Left kidney (tissue), 2 donors: Measurements from ENCODE around the gene LPP. TPM values are rescaled to one million over a fixed set of nuclear protein-coding genes. Genes with fewer than 3 reads are reported as not detected.
"Not testable (repeated sequence)": the region's sequence is repeated elsewhere in the genome, so short reads cannot be mapped to it uniquely, and the experiment has no call there.

ENCODE experiments used
- DNase-seq: peaks from one replicate; pipeline ENCODE4 v3.0.0-alpha.2; 2013
- polyA plus RNA-seq: library from polyadenylated mRNA; unstranded; fragments of 120-200 nt; gene quantifications from one replicate; pipeline ENCODE4 v1.2.1, GENCODE V29; 2013; ENCODE audit not compliant: insufficient read length

The LPP gene
- polyA plus RNA-seq, 1 donor, result 32.9 TPM

DNA sequence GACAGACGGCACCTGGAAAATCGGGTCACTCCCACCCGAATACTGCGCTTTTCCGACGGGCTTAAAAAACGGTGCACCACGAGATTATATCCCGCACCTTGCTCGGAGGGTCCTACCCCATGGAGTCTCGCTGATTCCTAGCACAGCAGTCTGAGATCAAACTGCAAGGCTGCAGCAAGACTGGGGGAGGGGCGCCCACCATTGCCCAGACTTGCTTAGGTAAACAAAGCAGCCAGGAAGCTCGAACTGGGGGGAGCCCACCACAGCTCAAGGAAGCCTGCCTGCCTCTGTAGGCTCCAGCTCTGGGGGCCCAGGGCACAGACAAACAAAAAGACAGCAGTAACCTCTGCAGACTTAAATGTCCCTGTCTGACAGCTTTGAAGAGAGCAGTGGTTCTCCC is 482.3 kb downstream of the LPP start:
- DNase-seq, result not testable (repeated sequence)

DNA sequence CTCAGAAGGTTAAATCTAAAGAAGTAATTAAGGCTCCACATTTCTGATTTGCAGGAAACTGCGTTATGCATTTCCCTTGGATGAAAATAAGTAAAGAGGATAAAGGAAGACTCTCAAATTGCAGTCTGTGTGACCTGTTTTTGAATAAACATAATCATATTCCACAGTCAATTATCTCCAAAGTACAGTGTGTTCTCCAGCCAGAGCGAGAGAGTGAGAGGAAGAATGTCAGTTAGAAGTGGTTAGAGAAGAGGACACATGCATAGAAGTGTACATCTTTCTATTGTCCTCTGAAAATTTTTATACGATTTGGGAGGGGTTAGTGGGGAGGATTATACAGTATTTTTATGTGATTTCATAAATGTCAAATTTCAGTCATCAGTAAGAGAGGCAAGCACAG is 487.1 kb downstream of the LPP start:
- no peak for DNase-seq

DNA sequence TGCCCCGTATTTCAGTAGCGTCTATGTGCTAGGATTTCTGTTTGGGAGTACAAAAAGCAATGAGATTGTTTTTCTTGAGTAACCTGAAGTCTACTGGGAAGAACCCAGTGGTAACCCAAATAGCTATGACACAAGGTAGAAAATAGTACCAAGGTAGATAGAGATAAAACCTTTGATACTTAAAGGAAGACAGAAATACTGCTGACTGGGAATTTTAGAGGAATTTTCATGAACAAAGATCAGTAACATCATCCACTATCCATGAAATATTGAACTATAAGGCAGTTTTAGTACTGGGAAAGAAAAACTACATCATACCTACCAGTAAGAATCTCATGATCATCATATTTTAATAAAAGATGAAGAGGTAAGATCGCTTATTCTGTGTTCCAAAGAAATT is 489.8 kb downstream of the LPP start:
- DNase-seq, result no peak

DNA sequence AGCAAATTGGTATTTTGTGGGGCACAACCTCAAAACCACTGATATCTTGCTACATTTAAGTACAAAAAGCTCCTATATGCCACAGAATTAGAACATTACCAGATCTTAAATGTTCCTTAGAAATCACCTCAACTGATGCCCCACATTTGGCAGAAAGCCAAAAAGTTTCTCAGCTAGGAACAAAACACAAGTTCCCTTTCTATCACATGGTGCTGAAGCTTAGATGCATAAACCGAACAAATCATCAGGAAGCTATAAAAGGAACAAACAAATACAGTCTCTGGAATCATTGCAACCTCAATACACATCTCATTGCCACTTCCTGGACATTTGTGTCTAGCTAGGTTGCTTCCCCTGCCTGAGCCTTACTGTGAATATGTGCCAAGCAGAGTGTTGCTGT is 492.6 kb downstream of the LPP start:
- DNase-seq, result peak; percentile 3

DNA sequence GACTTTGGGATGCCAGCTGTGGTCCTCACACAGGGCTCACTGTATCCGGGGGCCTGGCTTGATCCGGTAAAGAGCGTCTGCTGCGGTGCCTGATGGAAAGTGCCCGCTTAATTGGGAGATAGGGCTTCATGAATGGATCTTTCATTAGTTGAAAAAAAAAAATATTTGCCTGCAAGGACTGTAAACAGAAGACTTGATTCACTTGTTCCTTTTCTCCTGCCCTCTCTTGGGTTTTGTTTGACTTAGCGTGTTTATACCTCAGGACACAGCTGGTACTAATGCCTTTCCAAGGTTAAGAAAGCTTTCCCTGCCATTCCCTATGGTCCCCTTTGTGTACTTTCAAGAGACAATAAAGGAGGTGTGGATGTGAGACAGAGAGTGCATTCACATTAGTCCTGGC is 493.3 kb downstream of the LPP start:
- no peak for DNase-seq

DNA sequence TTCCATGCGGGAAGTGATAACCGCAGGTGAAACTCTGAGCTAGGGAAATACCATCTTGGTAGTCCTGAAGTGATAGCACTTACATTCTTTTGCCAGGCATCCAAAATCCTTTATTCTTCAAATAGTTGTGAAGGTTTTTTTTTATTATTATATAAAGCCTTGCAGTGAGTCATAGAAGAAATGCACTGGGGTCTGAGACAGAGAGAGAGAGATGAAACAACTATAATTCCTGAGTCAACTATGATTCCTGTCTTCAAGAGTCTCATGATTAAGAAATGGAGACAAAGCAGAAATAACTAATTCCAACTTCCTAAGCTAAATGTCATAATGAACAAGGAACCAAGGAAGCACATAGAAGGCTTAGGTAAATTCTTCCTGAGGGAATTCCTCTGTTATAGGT is 495.6 kb downstream of the LPP start:
- DNase-seq, result no peak

DNA sequence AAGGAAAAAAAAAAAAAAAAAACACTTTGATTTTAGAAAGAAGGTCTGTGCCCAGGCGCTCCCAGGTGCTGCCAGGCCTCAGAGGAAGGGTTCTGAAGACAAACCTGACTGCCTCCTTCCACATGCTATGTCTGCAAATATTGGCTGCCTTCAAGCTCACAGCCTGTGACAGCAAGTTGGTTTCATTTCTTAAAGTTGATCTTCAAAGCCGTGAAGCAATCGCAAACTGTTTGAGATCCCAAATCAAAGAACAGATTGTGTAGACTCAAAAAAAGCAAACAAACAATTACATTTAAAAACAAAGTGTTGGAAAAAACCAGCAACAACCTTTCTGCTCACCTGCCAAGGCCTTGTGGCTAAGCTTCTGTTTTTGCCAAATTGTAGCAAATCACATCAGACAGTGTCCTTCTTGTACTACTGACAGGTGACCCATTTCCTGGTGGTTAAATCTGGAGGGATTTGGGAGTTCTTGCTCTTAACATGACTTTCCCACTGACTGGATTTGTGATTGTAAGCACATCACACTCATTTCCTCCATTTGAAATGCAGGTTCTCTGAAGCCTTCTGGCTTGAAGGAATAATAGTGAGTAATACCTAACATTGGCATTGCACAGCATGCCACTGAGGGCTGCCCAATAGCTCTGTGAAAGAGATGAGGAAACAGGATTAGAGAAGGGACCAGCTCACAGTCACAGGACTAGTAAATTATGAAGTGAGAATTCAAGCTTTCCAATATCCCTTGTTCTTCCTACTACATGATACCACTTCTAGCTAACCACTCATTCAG is 502.4 kb downstream of the LPP start:
- no peak for DNase-seq

DNA sequence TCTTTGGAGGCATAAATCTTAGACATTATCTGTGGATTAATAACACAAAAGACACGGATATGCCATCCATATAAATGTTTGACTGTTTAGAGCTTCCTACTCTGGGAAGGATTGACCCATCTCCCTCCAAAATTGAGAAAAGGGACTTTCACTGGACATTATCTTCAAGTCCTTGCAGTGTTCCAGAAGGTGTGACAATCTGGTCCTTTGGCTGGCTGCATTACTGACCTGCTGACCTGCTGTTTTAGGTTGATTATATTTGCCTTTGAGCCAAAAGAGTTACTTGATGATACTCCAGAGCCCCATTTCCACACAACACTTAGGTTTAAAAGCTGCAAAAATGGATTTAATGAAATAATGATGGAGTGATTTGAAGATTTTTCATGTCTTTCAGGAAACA is 504.6 kb downstream of the LPP start:
- no peak for DNase-seq

DNA sequence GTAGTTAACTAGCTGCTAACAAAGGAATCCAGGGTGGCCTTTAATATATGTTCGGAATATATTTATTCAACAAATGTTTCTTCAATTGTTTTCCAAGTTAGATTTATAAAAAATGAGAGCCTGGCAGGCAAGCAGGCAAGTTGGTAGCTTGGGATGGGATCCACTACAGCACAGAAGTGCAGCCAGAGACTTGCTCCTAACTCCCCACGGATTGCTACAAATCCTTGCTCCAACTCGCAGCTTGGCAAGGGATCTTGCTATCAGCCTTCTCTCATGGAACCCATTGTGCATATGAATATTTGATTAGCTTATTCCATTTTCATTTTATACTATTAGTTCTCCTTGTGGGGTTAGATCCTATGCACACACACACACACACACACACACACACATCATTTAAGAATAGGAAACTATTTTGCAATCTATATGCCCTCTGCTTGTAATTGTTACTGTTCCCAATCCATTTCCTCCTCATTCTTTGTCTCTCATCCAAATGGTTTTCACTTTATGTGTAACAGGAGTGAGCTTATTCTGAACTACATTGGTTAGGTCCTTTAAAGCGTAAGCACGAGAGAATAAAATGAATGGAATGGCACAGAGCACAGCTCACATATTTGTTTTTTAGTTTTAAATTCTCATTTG is 505.6 kb downstream of the LPP start:
- DNase-seq, result no peak

DNA sequence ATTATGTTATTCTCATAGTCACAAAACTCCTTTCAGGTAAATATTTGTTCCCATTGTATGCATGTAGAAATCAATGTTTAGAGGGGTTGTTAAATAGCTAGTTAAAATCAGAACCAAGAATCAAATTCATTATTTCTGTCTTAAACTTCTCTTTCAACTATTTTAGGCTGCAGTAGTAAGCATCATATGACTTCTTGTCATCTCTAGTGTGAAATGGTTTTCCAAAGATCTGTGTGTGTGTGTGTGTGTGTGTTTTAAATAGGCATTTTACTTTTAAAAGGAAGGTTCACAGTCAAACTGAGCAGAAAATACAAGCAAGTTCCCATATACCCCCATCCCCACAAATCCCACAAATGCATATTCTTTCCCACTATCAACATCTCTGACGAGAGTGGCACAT is 506.5 kb downstream of the LPP start:
- DNase-seq, result no peak

DNA sequence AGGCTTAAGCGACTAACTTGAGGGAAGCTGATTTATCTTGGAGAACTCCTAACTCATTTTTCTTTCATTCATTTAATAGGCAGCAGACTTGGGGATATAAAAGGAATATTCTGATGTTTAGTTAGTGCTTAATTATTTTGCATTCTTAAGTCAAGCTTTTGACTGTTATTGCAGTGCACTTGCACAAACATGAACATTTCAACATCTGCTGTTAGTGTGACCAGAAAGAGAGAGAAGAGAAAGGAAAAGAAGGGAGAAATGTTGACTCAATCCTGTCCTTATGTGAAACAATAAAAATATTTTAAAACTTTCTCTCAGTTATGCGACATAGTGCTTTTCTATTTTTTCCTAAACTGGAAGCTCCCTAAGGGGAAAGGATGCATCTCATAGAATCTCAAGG is 507.8 kb downstream of the LPP start:
- DNase-seq, result no peak

DNA sequence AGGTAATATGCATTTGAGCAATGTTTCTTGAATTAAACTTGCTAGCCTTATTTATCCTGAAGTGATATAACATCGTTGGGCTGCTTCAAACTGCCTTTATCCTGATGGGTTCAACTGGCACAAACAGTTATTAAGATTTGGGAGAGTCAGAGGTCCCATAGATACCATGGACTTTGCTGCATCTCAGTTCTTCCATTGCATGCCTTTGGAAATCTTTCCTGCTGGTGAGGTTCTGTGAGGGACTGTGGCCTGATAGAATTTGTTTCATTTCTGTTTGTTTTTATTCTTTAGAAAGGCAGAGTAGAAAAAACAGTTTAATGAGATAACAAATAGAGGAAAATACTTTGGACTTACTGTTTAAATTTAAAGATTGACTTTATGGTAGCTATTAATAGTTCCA is 508.3 kb downstream of the LPP start:
- DNase-seq, result no peak

DNA sequence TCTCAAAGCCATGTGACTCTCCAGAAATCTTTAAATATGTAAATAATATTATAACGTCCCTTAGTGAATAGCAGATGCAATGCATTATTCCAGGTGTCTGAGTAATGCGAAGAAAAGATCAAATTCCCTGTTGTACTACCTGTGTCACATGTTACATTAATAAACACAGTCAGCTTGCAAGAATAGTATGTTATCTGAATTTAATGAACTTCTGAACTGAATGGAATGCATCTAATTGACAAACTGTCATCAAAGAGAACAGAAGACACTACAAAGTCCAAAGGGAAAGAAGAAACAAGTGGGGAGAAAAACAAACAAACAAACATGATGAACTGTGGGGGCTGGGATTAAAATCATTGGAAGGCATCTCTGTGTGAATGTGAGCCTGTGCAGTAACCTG is 508.8 kb downstream of the LPP start:
- DNase-seq, result no peak

DNA sequence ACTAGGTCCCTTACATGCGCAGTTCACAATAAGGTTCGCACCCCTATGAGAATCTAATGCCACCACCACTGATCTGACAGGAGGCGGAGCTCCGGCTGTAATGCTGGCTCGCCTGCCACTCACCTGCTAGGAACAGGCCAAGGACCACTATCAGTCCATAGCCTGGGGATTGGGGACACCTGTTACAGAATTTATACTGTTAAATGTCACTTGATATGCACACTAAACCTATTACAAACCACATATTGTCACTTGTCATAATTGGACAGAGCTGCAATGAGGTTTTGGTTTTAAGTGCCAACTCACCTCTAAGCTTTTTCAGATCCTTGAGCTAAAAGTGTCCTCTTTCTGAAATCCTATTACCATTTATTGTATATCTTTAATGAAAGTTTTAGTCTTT is 509.9 kb downstream of the LPP start:
- no peak for DNase-seq

DNA sequence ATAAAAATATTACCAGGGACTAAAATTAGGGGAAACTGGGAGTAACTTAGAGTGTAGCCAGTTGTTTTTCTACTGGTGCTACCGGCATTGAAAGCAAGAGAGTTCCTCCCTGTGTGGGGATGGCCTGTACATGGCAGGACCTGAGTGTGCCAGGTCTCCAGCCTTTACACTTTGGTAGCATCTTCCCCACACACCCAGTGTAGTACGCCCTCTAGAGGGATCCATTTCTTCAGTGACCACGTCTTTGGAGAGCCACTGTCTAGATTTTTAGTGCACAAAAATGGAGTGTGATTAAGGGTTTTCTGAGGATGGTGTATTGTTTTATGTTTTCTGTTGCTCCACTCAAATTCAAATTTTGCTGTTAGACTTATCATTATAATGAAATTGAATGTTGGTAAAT is 510.8 kb downstream of the LPP start:
- DNase-seq, result no peak

DNA sequence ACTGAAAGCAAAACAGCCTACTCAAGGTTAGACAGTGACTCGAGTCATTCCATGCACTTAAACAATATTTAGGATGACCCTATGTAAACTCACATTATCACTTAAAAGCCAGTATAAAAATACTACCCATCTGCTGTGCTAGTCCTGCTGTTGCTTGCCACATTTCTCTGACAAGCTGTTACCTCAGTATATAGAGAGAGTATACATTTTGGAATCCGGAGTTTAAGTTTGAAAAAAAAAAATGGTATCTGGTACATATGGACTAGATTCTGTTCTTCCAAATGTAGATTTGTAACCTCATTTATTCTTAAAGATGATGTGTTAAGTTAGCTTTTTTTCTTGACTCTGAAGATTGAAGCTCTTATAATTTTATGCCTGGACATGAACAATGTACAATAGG is 514.0 kb downstream of the LPP start:
- DNase-seq, result no peak

DNA sequence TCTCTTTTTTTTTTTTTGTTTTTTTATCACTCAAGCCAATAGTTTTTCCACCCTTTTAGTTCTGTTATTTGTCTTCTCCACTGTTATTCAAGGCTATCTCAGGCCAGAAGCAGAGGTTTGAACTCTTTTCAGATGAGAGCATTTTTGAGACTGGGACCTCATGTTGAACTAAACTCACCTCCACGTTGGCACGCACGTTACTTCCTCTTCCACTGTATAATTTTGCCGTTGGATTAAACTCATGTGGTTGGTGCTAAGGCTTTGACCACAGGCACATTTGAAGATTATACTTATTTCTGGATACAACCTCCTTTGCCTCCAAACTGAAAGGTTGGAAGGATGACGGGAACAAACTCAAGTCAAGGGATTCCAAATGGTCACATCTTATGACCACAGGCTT is 516.5 kb downstream of the LPP start:
- DNase-seq, result no peak

DNA sequence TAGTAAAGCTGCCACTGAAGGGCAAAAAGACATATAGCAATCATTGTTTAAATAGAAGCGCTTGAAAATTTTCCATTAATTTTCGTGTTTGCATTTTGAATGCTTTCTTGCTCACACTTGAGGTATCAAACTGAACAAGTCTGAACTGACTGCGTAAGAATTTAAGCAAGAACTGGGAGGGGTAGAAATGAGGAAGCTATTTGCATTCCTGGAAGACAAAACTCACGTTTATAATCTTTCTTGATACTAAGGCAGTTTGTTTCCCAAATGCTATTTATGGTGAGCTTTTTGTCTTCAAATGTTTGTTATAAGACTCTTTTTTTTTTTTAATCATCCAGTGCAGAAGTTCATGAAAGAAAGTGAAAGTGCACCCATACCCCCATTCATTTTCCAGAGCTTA is 518.0 kb downstream of the LPP start:
- no peak for DNase-seq

DNA sequence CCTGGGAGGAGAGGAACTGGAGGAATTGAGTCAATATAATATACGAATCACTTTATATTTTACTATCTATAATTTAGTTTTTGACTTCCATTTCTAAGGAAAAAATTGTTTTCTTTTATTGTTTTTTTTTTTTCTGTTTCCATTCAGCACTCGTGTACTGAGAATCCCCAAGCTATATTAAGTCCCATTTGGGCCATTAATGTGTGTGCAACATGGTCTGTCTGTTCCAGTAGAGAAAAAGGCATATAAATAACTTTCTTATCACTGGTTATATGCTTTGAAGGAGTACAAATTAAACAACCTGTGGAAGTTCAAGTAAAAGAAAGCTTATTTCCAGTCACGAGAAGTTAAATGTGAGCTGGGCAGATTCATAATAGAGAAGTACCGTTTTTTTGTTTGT is 518.9 kb downstream of the LPP start:
- DNase-seq, result no peak

DNA sequence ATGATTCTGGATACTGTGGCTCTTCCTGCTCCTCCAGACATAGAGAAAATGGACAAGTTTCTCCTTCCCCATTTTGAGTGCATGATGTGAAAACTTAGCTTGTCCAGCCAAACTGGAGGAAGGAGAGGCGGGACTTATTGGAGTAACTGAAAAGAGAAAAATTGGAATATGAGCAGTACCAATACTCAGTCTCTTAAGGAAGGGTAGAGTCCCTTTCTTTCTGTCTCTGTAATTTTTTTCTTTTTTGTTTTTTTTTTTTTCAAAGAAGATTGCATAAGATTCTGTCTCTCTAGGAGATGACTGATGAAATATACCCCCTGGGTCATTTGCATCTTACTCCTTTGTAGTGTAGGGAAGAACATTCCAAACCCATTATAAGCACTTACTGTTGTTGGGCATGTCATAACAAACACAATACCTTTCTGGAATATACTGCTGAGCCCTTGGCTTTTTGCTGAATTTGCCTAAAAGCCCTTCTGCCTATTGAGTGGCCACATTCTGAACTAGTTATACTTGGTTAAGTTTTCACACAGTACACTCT is 519.8 kb downstream of the LPP start:
- DNase-seq, result no peak

DNA sequence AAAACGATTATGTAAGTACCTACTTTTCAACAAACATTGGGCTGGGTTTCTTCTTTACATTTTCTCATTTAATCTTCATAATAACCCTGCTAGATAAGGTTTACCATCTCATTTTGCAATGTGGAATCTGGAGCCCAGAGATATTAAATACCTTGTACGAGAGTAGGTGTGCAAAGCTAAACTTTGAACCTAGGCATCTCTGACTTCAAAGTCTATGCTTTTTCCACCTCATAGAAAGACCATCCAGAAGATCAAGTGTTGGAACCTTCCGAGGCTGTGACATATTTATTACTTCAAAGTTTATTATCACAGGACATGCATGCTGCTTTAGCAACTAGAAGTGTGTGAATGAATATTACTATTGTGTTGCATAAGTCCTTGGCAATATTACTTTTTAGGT is 520.6 kb downstream of the LPP start:
- no peak for DNase-seq

DNA sequence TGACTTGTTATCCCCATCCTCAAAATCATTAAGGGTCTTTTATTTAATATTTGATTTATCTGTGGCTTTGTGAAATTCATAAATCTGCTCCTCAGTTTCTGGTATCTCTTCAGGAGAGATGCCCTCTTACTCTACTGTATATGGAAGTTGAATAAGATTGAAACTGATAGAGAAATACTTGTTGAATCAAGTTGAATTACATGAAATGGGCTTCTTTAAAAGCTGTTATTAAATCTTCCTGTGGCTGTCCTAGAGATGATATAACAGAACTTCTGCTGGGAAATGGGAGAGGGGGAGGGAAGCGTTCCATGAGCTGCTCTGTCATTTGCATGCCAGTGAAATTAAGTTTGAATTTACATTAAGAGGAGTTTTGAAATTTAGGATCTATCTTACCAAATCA is 523.4 kb downstream of the LPP start:
- no peak for DNase-seq

DNA sequence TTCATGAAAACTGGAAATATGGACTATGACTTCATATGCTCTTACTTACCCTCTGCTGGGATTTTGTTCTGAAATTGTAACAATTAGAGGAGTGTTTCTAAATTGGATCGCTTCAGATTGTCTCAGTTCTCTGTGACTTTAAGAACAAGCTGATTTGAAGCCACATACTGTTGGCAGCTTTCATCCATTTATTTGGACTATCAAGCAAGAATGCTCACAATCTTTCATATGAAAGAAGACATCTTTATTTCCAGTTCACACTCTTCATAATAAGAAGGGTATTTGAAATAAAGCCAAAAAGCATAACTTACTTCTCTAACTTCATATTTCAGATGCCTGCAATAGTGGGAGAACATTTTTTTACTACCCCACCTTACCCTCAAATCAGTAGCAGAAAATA is 526.2 kb downstream of the LPP start:
- no peak for DNase-seq

DNA sequence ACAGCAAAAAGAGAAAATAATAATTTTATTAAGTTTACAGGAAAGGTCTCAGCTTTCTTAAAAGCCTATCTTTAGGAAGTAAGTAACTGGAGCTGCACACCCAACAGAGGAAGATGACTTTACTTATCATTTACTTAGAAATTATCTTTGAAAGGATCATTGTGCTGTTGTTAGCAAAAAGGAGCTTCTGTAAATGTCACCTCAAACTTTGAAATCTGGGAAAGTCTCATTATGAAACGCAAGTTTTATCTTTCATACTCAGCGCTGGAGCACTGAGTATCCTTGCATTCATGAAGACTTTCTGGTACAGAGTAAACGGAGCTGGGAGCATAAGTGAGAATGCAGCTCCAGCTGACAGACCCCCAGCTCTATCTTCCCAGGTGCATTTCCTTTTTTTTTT is 526.6 kb downstream of the LPP start:
- DNase-seq, result no peak
